PC-3 (cell line): ENCODE data around the gene HDAC9.

Experiments
- EZH2 ChIP-seq: fragments of 300-600 bp; sonication (generic); IDR thresholded peaks from one replicate; pipeline ENCODE4 v1.6.1; 2017; ENCODE audit warnings: antibody characterized with exemption, mild to moderate bottlenecking, low read length; ENCODE audit not compliant: unreplicated experiment
- EZH2phosphoT487 ChIP-seq: fragments of 300-600 bp; sonication (generic); IDR thresholded peaks from 2 replicates; pipeline ENCODE4 v1.6.1; 2018; ENCODE audit warnings: mild to moderate bottlenecking, antibody characterized with exemption, low read length, borderline replicate concordance
- TF ChIP-seq, protein P1 (sequence below): fragments of 300-600 bp; sonication (generic); conservative IDR thresholded peaks from 2 replicates; pipeline ENCODE4 v1.5.1; 2017; ENCODE audit warnings: antibody characterized with exemption, low read depth, mild to moderate bottlenecking, low read length

DNA sequence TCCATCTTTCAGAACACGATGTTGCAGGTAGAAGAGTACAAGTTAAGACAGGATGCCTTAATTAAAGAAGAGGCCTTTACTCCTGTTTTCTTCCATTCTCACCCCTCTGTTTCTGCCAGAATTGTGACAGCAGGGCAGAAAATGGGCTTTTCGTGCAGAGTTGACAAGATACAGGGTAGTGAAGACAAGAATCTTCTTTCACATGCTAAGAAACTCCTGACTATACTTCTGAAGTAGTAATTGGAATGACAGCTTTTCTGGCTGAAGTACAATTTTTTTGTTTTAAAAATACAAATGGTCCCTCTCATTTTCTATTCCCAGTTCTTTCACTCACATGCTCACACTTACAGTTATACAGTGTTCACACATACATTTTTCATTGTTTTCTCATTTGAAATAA lies 22.1 kb downstream of the HDAC9 start:
- TF ChIP-seq, protein P1, sequence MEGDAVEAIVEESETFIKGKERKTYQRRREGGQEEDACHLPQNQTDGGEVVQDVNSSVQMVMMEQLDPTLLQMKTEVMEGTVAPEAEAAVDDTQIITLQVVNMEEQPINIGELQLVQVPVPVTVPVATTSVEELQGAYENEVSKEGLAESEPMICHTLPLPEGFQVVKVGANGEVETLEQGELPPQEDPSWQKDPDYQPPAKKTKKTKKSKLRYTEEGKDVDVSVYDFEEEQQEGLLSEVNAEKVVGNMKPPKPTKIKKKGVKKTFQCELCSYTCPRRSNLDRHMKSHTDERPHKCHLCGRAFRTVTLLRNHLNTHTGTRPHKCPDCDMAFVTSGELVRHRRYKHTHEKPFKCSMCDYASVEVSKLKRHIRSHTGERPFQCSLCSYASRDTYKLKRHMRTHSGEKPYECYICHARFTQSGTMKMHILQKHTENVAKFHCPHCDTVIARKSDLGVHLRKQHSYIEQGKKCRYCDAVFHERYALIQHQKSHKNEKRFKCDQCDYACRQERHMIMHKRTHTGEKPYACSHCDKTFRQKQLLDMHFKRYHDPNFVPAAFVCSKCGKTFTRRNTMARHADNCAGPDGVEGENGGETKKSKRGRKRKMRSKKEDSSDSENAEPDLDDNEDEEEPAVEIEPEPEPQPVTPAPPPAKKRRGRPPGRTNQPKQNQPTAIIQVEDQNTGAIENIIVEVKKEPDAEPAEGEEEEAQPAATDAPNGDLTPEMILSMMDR = no peak
- TF ChIP-seq EZH2 (no peak), EZH2phosphoT487 (no peak)
